HG02759 (cell line): ENCODE measurements around the gene LIPH.
A peak's percentile ranks its signal among the peaks of the same experiment; 100 is the strongest.

ENCODE experiments used
- ATAC-seq: cut with Tn5 transposase; IDR thresholded peaks from one replicate; pipeline ENCODE4 v1.9.1; 2021; ENCODE audit warnings: mild to moderate bottlenecking, moderate library complexity; ENCODE audit not compliant: unreplicated experiment

The LIPH gene

DNA sequence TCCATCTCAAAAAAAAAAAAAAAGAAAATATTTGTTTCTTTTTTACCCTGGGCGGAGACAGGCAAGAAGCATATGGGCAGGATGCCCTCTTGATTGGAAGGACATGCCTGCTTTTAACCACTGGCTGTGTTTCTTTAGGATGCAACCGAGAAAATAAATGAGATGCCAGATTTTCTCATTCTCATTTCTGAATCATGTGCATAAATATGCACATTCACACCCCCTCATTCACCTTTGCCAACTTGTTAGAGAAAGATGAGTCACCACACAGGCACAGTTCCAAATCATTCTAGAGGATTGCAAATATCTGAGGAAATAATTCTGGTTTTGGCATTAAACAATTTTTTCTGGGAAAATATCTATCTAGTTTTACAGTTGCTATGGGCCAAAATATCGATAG is 3.3 kb downstream of the LIPH start:
- no peak for ATAC-seq

DNA sequence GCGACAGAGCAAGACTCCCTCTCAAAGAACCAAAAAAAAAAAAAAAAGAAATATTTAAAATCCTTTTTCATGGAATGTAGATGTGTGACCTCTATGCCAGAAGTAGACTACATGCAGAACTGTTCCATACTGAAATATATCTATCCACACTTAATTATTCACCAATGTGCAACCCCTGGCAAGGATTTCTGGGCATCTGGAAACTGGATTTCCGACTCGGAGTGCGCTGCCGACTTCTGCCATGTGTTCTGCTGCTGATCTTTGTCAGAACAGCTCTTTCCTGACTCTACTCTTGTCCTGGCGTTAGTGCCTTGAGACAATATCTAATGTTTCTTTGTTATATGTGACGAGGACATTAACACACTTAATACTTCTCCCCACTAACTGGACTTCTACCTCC is 11.7 kb downstream of the LIPH start:
- ATAC-seq: no peak

DNA sequence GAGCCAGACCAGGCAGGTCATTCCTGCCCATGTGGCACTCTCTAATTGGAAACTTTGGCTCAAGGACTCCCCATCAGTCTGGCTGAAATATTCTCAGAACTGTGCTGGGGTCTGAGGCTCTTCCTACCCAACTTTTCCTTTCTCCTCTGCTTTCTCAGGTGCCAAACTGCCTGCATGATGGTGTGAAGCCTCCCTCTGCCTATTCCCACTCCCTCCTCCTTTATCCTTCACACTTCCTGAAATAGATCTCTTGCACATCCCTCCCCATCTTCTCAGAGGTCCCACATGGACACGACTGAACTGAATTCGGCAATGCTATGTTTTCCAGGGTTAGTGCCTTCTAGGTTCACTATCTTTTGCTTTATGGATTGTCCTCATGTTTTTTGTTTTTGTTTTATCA is 12.5 kb downstream of the LIPH start:
- no peak for ATAC-seq

DNA sequence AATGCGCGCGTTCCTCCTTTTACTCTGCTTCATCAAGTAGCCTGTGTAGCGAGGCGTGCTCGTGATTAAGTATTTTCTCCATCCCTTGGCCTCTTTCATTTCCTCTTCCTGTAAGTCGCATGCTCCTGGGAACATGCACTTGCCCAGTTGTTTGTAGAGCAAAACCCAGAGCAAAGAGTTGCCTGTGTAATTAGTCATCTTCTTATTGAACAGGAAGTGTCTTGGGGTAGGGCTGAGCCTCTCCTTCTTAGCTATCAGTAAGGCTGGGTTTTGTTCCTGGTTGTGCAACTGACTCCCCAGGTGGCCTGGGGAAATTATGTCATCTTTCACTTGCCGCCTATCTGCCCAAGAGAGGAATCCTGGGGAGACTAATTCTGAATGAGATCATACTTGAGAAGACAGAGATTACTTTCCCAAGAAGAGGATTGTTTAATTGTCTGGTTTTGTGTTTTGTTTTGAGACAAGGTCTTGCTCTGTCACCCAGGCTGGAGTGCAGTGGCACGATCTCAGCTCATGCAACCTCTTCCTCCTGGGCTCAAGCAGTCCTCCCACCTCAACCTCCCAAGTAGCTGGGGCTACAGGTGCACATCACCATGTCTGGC is 14.9 kb downstream of the LIPH start:
- ATAC-seq: peak; percentile 98

DNA sequence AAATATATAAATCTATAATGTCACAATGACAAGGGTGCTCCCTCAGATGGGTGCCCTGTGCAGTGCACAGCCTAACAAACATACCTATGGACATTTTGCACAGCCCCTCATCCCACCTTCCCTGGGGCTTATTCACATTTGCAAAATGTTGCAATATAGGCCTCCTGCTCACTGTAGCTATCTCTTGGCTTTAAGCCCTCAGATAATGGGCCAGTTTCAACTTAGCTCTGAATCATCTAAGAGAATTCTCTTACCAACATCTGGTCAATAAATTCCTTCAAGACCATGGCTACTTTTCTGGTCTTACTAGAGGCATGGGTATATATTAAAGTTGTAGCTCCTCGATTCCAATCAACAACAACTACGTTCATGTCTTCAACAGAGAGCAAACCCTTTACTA is 17.9 kb downstream of the LIPH start:
- ATAC-seq: no peak

DNA sequence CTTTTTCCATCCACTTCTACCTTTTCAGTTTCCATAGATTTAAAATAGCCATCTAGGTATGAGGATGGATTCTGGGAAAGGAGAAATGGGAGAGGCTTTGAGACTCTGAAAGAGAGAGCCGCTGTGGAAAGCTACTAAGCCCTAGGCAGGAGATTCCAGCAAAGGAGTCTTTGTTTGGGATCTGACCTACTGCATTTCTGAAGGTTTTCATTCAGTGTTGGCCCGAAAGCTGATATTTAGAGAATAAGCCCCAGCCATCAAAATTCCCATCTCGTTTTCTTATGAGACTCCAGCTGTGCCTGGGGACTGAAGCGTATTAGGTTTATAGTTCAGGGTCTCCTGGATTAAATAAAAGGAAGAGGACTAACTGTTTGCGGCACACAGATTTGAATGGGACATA is 19.5 kb downstream of the LIPH start:
- no peak for ATAC-seq

DNA sequence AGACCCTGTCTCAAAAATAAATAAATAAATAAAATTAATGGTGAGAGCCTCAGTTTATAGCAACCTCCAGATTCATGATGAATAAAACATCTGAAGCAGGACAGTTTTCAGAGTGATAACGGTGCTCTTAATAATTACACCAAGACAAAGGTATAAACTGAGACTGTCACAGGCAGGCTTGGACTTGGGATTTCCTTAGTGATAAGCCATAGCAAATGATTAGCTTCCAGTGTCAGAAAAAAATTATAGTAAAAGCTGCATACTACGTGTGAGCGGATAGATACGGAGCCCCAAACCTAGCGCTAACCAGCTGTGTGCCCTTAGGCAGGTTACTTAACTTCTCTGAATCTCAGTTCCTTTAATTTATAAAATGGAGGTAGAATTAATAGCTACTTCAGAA is 21.5 kb downstream of the LIPH start:
- no peak for ATAC-seq

DNA sequence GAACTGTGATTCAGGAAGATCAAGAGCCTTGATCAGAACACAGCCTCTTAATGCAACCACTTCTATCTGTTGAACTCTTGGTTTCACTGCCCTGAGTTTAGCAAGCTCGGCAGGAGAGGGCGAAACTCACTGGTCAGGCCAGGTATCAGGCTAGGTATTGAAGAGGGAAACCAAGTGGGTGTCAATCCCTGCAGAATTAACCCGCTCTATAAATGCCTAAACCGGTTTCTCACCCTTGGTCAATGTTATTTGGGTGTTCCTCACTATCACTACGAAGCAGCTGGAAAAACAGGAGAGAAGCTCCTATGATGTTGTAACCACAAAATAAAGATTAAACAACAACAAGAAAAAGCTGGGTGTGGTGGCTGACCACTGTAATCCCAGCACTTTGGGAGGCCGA is 23.9 kb downstream of the LIPH start:
- no peak for ATAC-seq

DNA sequence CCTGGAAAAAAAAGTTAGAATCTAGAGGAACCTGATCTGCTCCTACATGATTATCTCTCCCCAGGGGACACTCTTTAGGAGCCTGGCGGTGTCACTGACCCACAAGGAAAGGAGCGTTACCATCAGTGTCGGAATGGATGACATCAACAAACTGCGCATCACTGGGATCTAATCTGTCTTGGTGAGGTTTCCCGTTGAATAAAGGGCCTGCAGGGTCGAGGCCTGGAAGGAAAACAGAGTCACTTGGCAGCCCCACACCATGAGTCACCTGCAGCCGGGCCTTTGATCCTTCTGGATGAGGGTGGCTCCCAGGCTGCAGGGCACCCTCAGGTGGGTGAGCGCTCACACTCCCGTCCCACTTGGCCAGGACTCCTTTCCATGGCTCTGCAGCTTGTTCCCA is 25.0 kb downstream of the LIPH start:
- ATAC-seq: no peak

DNA sequence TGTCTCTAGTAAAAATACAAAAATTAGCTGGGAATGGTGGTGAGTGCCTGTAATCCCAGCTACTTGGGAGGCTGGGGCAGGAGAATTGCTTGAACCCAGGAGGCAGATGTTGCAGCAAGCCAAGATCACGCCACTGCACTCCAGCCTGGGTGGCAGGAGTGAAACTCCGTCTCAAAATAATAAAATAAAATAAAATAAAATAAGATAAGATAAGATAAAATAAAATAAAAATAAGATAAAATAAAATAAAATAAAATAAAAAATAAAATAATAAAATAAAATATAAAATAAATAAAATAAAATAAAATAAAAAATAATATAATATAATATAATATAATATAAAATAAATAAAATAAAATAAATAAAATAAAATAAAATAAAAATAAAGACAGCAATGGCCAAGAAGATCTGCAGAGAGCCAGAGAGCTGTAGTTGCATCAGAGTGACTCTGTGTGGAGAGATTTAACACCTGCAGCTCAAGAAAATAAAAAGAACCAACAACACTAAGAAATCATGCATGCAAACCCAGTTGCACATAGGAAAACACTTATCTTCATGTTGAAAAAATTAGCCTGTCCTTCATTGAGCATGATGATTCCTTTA is 25.9 kb downstream of the LIPH start:
- ATAC-seq: no peak

DNA sequence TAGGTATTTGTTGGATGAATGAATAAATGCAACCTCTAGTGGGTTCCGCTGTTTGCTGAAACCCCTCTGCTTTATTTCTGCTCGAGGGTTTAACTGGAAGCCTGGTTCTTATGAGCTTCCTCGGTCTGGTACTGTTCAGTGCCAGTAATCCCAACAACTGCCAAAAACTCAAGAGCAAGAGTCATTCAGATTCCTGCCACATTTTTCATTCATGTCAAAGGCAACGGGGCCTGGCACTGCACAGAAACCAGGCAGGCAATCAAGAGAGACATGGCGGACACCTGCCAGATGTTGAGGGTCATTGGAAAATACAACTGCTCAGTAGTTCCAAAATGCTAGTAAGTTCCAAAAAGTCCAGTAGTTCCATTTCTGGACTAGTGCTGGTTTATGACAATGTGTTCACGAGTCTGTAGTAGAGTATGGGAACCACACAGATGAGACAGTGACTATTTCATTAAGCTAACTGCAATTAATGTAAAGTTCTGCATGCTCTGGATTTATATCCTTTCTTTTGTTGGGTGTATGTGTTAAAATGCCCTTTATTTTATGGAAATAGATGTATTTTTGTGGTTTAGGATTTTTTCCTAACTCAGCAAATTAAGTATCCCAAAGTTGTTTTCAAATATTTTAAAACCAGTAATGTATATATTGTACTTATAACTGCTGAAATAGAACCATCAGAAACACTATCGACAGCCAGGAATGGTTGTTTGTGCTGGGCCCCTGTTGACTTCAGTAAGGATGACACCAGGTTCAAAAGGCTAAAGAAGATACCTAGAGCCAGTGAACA is 30.8 kb downstream of the LIPH start:
- no peak for ATAC-seq

DNA sequence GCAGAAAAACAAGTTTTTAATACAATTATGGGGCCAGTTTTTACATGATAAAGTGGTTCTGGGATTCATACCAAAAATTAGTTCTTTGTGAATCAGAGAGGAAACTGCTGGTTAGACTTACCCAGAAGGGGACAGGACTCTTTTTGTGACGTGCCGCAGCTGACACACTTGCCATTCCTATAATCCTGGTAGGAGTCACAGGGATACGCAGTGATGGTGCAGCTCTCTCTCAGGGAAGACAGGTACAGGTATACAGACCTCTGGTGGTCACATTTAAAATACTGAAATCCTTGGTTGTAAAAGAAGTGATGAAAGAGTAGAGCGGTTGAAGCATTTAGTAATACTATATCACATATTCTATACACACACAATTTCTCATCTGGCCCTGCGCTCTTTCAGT is 33.4 kb downstream of the LIPH start:
- ATAC-seq: no peak

DNA sequence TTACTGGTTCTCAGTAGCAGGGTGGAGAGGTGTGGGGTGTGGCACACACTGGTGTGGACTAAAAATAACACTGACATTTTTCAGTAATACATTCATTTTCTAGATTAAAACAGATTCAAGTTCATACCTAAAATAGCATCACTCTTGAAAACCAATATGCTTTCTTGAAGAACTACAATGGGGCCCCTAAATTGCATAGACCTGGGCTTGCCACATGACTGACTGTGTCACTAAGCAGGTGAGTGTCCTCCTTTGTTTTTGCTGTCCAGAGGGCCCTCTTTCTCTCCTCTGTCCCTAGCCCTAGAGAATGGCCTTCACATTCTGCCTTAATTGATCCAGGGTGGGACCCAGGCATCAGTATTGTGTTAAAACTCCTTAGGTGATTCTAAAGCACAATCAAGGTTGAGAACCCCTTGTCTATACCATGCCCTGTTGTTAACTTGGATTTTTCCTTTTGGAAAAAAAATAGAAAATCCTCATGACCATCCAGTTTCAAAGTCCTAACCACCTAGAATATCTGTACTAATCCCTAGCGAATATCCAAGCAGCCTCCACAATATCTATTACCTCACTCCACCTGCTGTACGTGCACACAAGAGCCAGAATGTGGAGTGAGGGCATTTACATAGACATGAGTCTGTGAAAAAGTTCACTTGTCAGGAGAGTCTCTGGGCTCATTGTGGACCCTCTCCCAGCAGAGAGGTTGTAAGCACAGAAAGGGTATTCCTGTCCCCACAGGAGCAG is 34.8 kb downstream of the LIPH start:
- no peak for ATAC-seq

DNA sequence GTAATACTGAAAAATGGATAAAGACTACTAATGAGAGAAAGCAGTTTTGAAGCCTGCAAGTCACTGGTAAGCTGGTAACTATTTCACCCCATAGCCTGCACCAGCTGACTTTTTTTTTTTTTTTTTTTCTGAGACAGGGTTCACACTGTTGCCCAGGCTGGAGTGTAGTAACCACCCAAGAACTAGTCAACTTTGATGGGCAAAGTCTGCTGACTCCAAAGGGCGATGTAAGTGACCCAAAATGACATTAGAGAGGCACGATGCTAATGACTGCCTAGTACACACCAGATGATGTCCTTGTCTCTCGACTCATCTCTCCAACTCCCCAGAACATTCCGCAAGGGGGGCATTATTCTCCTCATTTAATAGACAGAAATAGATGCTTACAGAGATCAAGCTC is 40.7 kb downstream of the LIPH start:
- no peak for ATAC-seq

DNA sequence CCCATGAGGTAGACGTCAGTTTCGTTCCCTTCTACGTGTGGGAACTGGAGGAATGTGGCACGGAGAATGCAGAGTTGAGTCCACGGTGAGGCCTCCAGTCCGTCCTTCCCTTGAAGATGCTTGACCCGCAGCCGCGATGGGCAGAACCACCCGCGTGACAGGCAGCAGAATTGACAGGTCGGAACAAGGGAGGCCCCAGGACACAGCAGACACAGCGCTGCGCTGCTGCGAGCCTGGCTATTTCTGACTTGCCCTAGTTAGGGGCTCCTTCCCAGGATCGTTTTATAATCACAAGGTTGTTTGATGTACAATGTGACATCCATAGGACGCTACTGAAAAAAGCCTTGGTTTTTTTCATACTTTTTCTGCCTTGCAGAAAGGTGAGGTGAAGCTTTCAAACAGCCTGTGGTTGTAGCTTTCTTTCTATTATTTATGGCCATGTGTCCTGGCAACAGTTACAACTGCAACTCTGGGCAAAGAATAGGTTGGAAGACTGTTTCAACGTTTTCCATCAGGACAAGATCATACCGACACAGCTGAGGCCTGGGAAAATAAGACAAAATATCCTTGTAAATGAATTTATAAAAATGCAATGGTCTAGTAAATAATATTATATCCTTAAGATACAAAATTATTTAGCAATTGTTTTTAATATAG is 43.9 kb downstream of the LIPH start:
- ATAC-seq: no peak

DNA sequence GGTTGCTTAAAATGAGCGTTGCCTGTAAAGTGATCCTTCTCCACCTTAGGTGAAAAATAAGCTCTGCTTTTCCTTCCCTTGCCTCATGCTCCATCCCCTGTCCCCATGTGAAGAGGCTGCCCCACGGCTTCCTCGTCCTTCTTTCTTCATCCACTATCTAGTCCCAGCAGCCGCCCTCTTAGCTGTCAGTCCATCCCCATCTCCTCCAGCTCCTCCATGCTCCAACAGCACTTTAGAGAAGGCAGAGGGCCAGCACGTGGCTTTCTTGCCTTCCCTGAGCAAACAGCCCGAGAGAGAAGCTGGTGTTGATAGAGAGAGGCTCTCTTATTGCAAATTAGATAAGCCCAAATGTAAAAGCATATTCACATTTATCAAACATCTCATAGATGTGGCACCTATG is 44.5 kb downstream of the LIPH start:
- ATAC-seq: no peak

DNA sequence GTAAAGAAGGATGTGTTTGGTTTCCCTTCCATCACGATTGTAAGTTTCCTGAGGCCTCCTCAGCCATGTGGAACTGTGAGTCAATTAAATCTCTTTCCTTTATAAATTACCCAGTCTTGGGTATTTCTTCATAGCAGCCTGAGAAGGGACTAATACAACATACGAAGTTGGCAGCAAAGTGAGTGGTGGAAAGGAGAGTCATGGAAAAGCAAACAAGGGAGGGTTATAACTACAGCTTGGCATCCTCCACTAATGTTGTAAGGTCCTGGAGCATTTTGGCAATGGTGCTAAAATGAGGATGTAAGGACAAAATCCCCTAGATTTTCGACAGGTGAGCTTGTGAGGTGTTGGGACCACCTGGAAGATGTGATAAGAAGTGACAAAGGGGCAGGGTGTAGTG is 47.8 kb downstream of the LIPH start:
- ATAC-seq: no peak

DNA sequence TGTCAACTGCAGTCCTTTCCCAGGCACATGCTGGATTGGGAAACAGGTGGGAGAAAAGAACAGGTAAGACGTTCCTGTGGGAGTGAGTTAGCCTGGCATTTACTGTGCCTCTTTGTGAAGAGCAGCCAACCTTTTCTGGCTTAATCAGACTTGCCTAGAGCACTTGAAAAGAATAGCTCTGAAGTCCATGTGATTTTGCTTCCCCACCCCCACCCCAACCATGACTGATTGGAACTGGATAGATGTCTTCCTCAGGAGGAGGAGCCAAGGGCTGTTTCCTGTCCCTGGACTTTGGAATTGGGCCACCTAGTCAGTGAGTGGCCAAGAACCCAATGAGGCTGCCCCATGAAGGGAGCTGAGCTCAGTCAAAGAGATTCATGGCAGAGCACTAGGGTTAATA is 48.9 kb downstream of the LIPH start:
- ATAC-seq: no peak

DNA sequence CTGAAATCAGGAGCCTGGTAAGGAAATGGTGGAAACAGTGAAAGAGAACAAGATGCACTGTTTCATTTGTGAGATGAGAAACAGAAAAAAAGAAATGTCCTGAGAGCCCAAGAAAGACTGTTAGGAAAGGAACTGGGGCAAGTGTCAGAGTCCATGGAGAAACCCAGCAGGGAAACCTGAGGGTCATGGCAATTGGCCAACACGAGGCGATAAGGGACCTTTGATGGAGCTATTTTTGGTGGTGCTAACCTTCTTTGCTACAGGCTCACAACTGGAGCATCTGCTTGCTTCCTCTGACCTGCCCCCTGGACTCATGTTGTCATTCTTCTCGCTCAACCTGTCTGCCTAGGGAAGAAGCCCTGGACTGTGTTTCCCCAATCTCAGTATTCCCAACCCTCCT is 49.4 kb downstream of the LIPH start:
- no peak for ATAC-seq

DNA sequence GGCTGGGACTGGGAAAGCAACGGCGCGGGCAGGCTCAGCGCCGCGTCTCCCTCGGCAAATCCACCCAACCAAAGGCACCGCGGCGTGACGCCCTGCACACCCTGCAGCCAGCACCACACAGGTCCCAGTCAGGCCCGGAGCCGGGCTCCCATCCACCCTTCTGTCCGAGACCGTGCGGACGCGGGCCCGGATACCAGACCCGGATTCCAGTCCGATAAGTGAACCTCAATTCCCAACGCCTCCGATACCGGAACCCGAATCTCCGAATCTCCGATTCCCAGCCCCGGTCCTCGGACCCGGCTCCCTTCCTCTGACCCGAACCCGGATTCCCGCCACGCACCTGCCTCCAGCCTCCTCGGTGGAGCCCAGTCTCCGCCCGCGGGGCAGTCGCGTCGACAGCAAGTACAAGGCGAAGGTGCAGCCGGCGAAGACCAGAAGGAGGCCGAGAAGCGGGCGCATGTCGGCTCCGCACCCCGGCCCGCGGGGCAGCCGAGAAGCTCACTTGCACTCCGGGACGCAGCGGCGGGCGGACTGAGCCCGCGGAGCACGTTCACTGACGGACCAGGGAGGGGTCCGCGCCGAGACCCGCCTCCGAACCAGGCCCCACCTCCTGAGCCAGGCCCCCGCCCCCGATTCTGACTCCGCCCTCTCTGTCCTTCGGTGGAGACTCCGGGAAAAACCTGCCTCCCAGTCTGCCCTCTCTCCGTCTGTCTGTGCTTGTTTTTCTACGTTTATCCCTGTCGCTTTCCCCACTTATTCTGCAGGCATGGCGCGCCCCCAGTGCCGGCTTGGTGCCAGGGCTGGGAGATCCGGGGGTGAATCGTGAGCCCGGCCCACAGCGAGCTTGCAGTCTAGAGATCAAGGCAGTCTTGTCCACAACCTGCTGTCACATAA is 53.6 kb downstream of the LIPH start, which contains the start of gene TMEM41A:
TMEM41A (minus strand) TSS at position 533 of the 894 bp plus-strand sequence; CDS start at position 459, 74 bp downstream.
- ATAC-seq: peak; percentile 98
